Psoas muscle (tissue), 8 donors: ENCODE measurements around the gene LRRC10B. TPM values are rescaled to one million over a fixed set of nuclear protein-coding genes. Genes with fewer than 3 reads are reported as not detected.
"Not testable (repeated sequence)": the region's sequence is repeated elsewhere in the genome, so short reads cannot be mapped to it uniquely, and the experiment has no call there.

Source experiments
- ATAC-seq, 4 donors: fragments of 200-7000 bp; cut with Tn5 transposase; one replicate each; pipeline ENCODE4 v1.9.1; 2020; ENCODE audit warnings: moderate library complexity in 3 of 4, mild to moderate bottlenecking in 2 of 4
- DNase-seq, 2 donors: peaks; one replicate each; pipeline ENCODE4 v3.0.0-alpha.2; 2020
- H3K27ac ChIP-seq: fragments of 200-600 bp; one replicate; pipeline ENCODE4 v1.8.0; 2022
- H3K27me3 ChIP-seq, 3 donors: fragments of 200-600 bp in 1 of 3; one replicate each; pipeline versions ENCODE4 v1.6.1 to v1.8.0; 2013 to 2022; ENCODE audit warnings: low read length in 2 of 3, mild to moderate bottlenecking in 2 of 3, moderate library complexity in 1 of 3; ENCODE audit not compliant: insufficient read depth in 3 of 3
- H3K36me3 ChIP-seq, 2 donors: fragments of 200-600 bp in 1 of 2; one replicate each; pipeline versions ENCODE4 v1.6.1 to v1.8.0; 2013 to 2022; ENCODE audit warnings: low read depth in 1 of 2, mild to moderate bottlenecking in 1 of 2, moderate library complexity in 1 of 2; ENCODE audit not compliant: insufficient read depth in 1 of 2
- H3K4me1 ChIP-seq: fragments of 200-600 bp; one replicate; pipeline ENCODE4 v1.8.0; 2022
- H3K4me3 ChIP-seq: fragments of 200-600 bp; one replicate; pipeline ENCODE4 v1.8.0; 2022; ENCODE audit warnings: mild to moderate bottlenecking
- H3K9me3 ChIP-seq: fragments of 200-600 bp; one replicate; pipeline ENCODE4 v1.8.0; 2022
- WGBS, 3 donors: extraction: QIAGEN DNeasy Blood & Tissue Kit; methylation state at CpG; one replicate each; pipeline versions ENCODE4 v1.1.6 to v1.1.7; 2013; 5-methylcytosine and 5-hydroxymethylcytosine counted together
- intact Hi-C, 2 donors: fragments of 100-400 bp; cut with DNase I; formaldehyde crosslinking; loops; one replicate each; pipeline versions ENCODE4 v1.11.0 to v1.14.2; 2022
- polyA plus RNA-seq, 3 donors: library from polyadenylated mRNA; stranded (reverse); fragments of 200-250 nt; gene quantifications; one replicate each; pipeline ENCODE4 v1.2.3, GENCODE V29; 2013
- total RNA-seq, 4 donors: library from RNA; stranded (reverse); fragmentation: NEBNext Ultra II Directional in 2 of 4; extraction: Animal tissue kit (Norgen Biotek cat#: 25700) in 2 of 4; gene quantifications; one replicate each; pipeline versions ENCODE4 v1.2.1 to v1.2.4, GENCODE V29; 2021 to 2023
- TF ChIP-seq, protein P1 (sequence below): fragments of 200-600 bp; IDR thresholded peaks from one replicate; pipeline ENCODE4 v1.8.0; 2022; ENCODE audit warnings: antibody characterized with exemption
- donor health status: healthy with polysubstance abuse.
- donor health status: DM: no; HTN: no; CAD: no; lungs with moderate emphysema.
- donor health status: Bipolar disorder and iron deficiency.
- donor health status: healthy.
- donor health status: DM: yes; HTN: yes; CAD: no.
- donor health status: DM: no; HTN: no; CAD: no.
- donor health status: DM: no; HTN: no; CAD: no.
- donor health status: DM: yes; HTN: yes; CAD: no.

Gene LRRC10B
- total and polyA plus RNA-seq, 7 donors, result 0.24 to 2.1 (median 0.52) TPM; not detected in 1

GRCh38 chr11:61475433-61475832 lies 33.1 kb upstream of the LRRC10B start:
- WGBS, 3 donors, result 85 to 88% (median 86%) methylated on average over 1 of the region's 1 CpG
- intact Hi-C loops, result loop anchor here (5.0 to 10.0 kb wide), 2 partner anchors 162 to 259 kb away; no protein-coding TSS in a partner anchor
- ATAC-seq (no peak), DNase-seq (no peak)
- H3K4me3 ChIP-seq, result no peak overlapping the region
- H3K9me3 ChIP-seq, result peaks cover 3% of the 10 kb centered on the region
- peaks cover 29% of the 10 kb centered on the region for H3K4me1 ChIP-seq
- H3K27me3 ChIP-seq, result no peaks in the 10 kb centered on the region
- TF ChIP-seq, protein P1, sequence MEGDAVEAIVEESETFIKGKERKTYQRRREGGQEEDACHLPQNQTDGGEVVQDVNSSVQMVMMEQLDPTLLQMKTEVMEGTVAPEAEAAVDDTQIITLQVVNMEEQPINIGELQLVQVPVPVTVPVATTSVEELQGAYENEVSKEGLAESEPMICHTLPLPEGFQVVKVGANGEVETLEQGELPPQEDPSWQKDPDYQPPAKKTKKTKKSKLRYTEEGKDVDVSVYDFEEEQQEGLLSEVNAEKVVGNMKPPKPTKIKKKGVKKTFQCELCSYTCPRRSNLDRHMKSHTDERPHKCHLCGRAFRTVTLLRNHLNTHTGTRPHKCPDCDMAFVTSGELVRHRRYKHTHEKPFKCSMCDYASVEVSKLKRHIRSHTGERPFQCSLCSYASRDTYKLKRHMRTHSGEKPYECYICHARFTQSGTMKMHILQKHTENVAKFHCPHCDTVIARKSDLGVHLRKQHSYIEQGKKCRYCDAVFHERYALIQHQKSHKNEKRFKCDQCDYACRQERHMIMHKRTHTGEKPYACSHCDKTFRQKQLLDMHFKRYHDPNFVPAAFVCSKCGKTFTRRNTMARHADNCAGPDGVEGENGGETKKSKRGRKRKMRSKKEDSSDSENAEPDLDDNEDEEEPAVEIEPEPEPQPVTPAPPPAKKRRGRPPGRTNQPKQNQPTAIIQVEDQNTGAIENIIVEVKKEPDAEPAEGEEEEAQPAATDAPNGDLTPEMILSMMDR, result no peak
- H3K27ac ChIP-seq, result no peak overlapping the region
- no peaks in the 10 kb centered on the region for H3K36me3 ChIP-seq

DNA sequence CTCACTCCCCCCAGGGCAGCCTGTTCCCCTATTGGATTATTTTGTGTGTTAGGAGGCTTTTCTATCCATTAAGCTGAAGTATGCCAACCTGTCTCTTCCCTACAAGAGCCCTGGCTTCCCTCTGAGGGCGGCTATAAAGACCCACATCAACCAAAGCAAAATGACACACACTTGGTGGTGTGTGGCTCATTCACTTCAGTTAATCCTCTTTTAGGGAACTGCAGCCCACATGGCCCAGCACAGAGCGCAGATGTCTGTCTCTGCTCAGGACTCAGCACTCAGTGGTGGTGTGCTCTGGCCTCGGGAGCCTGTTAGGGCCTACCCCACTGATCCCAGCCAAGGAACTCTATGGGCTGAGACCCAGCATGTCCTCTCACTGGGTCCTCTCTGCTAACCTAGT lies 32.2 kb upstream of the LRRC10B start:
- peaks cover 3% of the 10 kb centered on the region for H3K9me3 ChIP-seq
- intact Hi-C loops, result loop anchor here (5.0 to 10.0 kb wide), 2 partner anchors 161 to 258 kb away; no protein-coding TSS in a partner anchor
- no peak overlapping the region for H3K4me3 ChIP-seq
- ATAC-seq, result no peak
- no peaks in the 10 kb centered on the region for H3K36me3 ChIP-seq
- peaks cover 0 to 2% (median 0%) of the 10 kb centered on the region in 3 donors for H3K27me3 ChIP-seq
- H3K27ac ChIP-seq, result no peak overlapping the region
- DNase-seq, result no peak
- TF ChIP-seq, protein P1, result no peak
- WGBS, 3 donors, result 84 to 86% (median 84%) methylated on average over 3 of the region's 3 CpGs
- peaks cover 23% of the 10 kb centered on the region for H3K4me1 ChIP-seq

DNA sequence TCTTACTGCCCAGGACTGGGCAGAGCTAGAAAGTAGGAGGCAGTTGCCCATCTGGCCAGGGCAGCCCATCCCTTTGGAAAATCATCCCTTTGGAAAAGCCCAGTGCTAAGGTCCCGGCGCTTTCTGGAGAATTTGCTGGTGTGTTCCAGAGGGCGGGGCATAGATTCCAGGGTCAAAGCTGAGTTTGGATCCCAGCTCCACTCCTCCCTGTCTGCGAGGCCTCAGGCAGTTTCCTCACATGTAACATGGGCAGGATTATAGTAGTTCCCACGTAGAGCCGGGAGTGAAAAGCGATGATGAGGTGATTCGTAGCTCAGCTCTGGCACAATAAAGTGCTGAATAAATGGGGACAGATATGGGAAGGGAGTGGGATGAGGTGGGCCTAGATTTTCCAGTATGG lies 31.4 kb upstream of the LRRC10B start:
- 35 to 47% (median 42%) methylated on average over 8 of the region's 8 CpGs for WGBS, 3 donors
- Histone ChIP-seq H3K36me3 (no peaks in the 10 kb centered on the region), H3K4me3 (no peak overlapping the region), H3K9me3 (peaks cover 3% of the 10 kb centered on the region), H3K4me1 (peaks cover 15% of the 10 kb centered on the region), H3K27me3 (peaks cover 0 to 6% (median 1%) of the 10 kb centered on the region in 3 donors), H3K27ac (no peak overlapping the region)
- TF ChIP-seq, protein P1, result no peak
- DNase-seq (peak in 1 of 2 donors; percentile 41), ATAC-seq (no peak)
- intact Hi-C loops, result loop anchor here (1.0 to 10.0 kb wide), 3 partner anchors 40 to 258 kb away; no protein-coding TSS in a partner anchor

DNA sequence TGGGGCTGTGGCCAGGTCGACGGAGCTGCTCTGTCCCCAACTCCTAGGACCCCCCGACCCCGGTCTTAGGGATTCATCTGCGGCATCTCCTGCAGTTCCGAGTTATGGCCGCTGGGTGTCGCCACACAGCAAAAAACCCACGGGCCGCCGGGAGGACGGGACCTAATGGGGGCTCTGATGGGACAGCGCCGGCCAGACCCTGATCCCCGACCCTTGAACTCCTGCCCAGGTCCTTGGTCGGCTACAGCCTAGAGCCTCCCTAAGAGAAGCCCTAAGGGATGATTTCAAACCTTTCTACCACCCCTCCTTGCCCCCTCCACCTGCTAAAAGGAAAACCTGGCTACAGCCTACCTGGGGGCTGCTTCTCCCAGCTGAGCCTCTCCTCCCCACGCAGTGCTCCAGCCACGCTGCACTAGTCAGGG lies 30.8 kb upstream of the LRRC10B start:
- WGBS, 3 donors, result 1 to 3% (median 1%) methylated on average over 18 of the region's 18 CpGs
- Histone ChIP-seq H3K4me3 (no peak overlapping the region), H3K27ac (no peak overlapping the region), H3K4me1 (peaks cover 11% of the 10 kb centered on the region), H3K36me3 (no peaks in the 10 kb centered on the region), H3K27me3 (peaks cover 0 to 12% (median 7%) of the 10 kb centered on the region in 3 donors), H3K9me3 (peaks cover 3% of the 10 kb centered on the region)
- TF ChIP-seq, protein P1, result peak; percentile 96
- ATAC-seq, result peak; percentile 42 to 64 (median 55)
- intact Hi-C loops, result loop anchor here (1.0 to 10.0 kb wide), 3 partner anchors 40 to 257 kb away; no protein-coding TSS in a partner anchor
- DNase-seq, result peak; percentile 62 to 79

- intact Hi-C loops, result loop anchor here (2.0 to 10.0 kb wide), 3 partner anchors 37 to 255 kb away; no protein-coding TSS in a partner anchor
- peaks cover 0 to 12% (median 7%) of the 10 kb centered on the region in 3 donors for H3K27me3 ChIP-seq
- not testable (repeated sequence) for H3K27ac ChIP-seq, H3K36me3 ChIP-seq, DNase-seq, H3K9me3 ChIP-seq, H3K4me3 ChIP-seq, H3K4me1 ChIP-seq, ATAC-seq
- 86 to 94% (median 90%) methylated on average over 11 of the region's 11 CpGs for WGBS, 3 donors
Measured at GRCh38 chr11:61479360-61480058, 29.0 kb upstream of the LRRC10B start.
